LNCaP clone FGC (cell line): ENCODE data around the gene HOXB13.

ENCODE experiments used
- DNase-seq: peaks from one replicate; pipeline ENCODE4 v3.0.0-alpha.2; 2011; ENCODE audit warnings: low read depth
- H3K4me3 ChIP-seq: 2 replicates; pipeline ENCODE4 v1.5.1; 2011; ENCODE audit warnings: mild to moderate bottlenecking, low read depth, low read length, control low read depth
- TF ChIP-seq, protein P1 (sequence below): IDR thresholded peaks from 2 replicates; pipeline ENCODE4 v1.5.1; 2012; ENCODE audit warnings: mild to moderate bottlenecking; ENCODE audit not compliant: control insufficient read depth, insufficient read depth; ENCODE audit errors: extremely low read depth

Gene HOXB13

GRCh38 chr17:48753794-48754499, 25.4 kb upstream of the HOXB13 start:
- no peak for DNase-seq
- no peak overlapping the region for H3K4me3 ChIP-seq
- TF ChIP-seq, protein P1, sequence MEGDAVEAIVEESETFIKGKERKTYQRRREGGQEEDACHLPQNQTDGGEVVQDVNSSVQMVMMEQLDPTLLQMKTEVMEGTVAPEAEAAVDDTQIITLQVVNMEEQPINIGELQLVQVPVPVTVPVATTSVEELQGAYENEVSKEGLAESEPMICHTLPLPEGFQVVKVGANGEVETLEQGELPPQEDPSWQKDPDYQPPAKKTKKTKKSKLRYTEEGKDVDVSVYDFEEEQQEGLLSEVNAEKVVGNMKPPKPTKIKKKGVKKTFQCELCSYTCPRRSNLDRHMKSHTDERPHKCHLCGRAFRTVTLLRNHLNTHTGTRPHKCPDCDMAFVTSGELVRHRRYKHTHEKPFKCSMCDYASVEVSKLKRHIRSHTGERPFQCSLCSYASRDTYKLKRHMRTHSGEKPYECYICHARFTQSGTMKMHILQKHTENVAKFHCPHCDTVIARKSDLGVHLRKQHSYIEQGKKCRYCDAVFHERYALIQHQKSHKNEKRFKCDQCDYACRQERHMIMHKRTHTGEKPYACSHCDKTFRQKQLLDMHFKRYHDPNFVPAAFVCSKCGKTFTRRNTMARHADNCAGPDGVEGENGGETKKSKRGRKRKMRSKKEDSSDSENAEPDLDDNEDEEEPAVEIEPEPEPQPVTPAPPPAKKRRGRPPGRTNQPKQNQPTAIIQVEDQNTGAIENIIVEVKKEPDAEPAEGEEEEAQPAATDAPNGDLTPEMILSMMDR, result no peak

DNA sequence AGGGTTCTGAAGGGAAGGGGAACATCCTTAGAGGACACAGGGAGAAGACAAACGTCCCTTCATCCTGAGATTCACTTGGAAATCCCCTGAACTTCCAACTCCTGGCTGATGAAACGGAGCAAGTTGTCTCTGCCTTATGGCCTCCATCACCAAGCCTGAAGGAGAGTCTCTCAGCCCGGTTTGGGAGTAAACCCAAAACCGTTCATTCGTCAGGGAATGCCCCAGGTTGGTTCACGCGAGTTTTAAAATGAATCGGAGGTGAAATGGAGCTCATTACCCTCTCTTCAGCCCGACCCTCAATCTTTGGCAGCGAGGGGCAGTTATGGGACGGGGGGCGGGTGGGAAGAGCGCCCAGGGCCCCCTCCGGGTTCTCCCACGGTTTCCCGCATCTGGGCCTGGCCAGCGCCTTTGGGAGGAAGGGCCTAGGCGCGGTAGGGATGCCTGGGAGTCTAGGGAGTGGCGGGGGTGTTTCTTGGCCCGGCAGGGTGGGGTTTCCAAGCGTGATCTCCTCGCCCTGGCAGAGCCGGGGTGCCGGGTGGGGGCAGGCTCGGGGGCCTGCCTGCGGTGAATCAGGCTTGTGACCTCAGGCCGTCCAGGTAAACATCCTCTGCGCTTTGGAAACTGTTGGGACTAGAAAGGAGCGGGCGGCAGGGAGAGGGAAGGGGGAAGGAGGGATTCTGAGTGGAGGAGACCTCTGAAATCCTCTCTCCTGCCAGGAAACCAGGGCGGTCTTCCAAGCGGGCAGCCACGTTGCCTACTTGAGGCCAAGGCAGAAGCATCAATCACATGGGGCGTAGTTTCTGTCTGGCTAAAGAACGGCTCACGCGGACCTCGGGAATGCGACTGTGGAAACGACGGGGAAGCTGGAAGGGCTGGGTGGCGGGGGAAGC, 24.1 kb upstream of the HOXB13 start:
- TF ChIP-seq, protein P1, result no peak
- no peak for DNase-seq
- H3K4me3 ChIP-seq, result no peak overlapping the region

- no peak overlapping the region for H3K4me3 ChIP-seq
- no peak for DNase-seq
- TF ChIP-seq, protein P1, result no peak
These were observed 23.3 kb upstream of the HOXB13 start for GRCh38 chr17:48751733-48752398.

- no peak overlapping the region for H3K4me3 ChIP-seq
- DNase-seq, result no peak
- TF ChIP-seq, protein P1, result peak; percentile 49
These were observed 22.6 kb upstream of the HOXB13 start for GRCh38 chr17:48751172-48751571.

DNA sequence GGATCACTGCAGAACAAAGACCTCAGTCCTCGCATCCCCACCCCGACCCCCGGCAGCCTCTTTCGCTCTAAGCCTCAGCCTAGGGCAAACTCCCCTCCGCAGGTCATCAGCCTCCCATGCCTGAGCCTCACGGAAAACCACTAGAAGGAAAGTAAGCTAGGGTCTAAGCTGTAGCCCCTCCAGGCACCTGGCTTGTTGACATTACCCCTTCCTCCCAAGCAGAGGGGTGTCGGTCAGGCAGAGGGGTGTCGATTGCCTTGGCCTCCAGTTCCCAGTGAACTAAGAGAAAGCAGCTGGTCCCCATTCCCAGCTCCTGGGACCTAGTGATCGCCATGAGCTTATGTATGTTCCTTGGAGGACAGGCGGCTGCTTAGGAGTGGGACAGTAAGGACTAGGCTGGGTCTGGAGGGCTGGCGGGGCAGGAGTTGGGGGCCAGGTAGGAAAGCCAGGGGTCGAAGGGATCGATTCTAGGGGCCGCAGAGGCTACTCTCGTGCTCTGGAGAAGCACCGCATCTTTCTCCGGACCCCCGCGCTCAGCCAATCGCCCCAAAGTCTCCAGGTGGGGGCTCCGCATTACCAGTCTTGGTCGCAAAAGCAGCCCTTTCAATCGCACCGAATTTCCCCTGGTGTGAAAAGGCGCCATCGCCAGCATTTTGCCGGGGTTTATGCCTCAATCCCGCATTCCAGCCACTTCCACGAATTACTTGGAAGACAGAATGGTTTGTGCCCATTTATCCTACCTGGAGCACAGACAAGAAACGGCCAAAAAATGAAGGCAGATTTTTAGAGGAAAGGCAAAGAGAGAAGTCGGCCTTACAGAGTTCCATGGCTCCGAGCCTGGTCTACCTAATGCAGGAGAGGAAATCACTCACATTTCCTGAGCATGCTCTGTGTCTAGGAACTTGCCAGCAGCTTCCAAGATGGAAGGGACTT, 21.3 kb upstream of the HOXB13 start:
- peak overlapping the region; percentile 56 for H3K4me3 ChIP-seq
- TF ChIP-seq, protein P1, result no peak
- no peak for DNase-seq

- DNase-seq, result no peak
- H3K4me3 ChIP-seq, result peak overlapping the region; percentile 56
- TF ChIP-seq, protein P1, result no peak
These were observed 20.4 kb upstream of the HOXB13 start for GRCh38 chr17:48748718-48749566.
